Suprapubic skin (tissue), 4 donors: ENCODE results near the gene CLEC2L. TPM values are rescaled to one million over a fixed set of nuclear protein-coding genes. Genes with fewer than 3 reads are reported as not detected.

Source experiments
- DNase-seq, 2 donors: peaks; one replicate each; pipeline ENCODE4 v3.0.0-alpha.2; 2019; ENCODE audit warnings: low spot score in 2 of 2
- H3K27ac ChIP-seq: fragments of 200-600 bp; sonication (generic); one replicate; pipeline ENCODE4 v1.5.1; 2019
- H3K27me3 ChIP-seq: fragments of 200-600 bp; sonication (generic); one replicate; pipeline ENCODE4 v1.5.1; 2019
- H3K36me3 ChIP-seq: fragments of 200-600 bp; sonication (generic); one replicate; pipeline ENCODE4 v1.5.1; 2019
- H3K4me1 ChIP-seq: fragments of 200-600 bp; sonication (generic); one replicate; pipeline ENCODE4 v1.5.1; 2019
- H3K4me3 ChIP-seq: fragments of 200-600 bp; sonication (generic); one replicate; pipeline ENCODE4 v1.5.1; 2019; ENCODE audit warnings: mild to moderate bottlenecking
- H3K9me3 ChIP-seq: fragments of 200-600 bp; sonication (generic); one replicate; pipeline ENCODE4 v1.5.1; 2019
- CTCF ChIP-seq, 2 donors: fragments of 200-600 bp in 1 of 2; fragments of 450-650 bp in 1 of 2; sonication (generic) in 1 of 2; IDR thresholded peaks; one replicate each; pipeline ENCODE4 v1.5.1; 2016 to 2019; ENCODE audit warnings: antibody characterized with exemption in 2 of 2, mild to moderate bottlenecking in 1 of 2, moderate library complexity in 1 of 2
- EP300 ChIP-seq: sonication (generic); formaldehyde crosslinking; IDR thresholded peaks from one replicate; pipeline ENCODE4 v1.6.1; 2017; ENCODE audit warnings: antibody characterized with exemption
- POLR2A ChIP-seq, 2 donors: fragments of 450-650 bp; IDR thresholded peaks; one replicate each; pipeline ENCODE4 v1.6.1; 2017; ENCODE audit warnings: antibody characterized with exemption in 2 of 2, mild to moderate bottlenecking in 2 of 2, moderate library complexity in 2 of 2
- POLR2AphosphoS5 ChIP-seq, 3 donors: sonication (generic); formaldehyde crosslinking; IDR thresholded peaks; one replicate each; pipeline ENCODE4 v1.6.1; 2017; ENCODE audit warnings: antibody characterized with exemption in 3 of 3
- WGBS: methylation state at CpG from one replicate; pipeline ENCODE4 v1.1.5; 2018; 5-methylcytosine and 5-hydroxymethylcytosine counted together
- total RNA-seq, 4 donors: library from RNA; depleted of rRNA; stranded (reverse); fragments of >200 nt; gene quantifications; one replicate each; pipeline ENCODE4 v1.1.0, GENCODE V29; 2016

CLEC2L gene
- under 1 TPM in 1 of 4 donors, not detected in 3; 0.34 TPM for total RNA-seq

- Histone ChIP-seq H3K27me3 (peaks cover 55% of the 10 kb centered on the region), H3K4me1 (peaks cover 10% of the 10 kb centered on the region), H3K9me3 (no peaks in the 10 kb centered on the region), H3K4me3 (peak within 1 kb of the TSS; percentile 36), H3K36me3 (no peaks in the 10 kb centered on the region), H3K27ac (no peak within 1 kb of the TSS)
- TF ChIP-seq EP300 = no peak
- no peak for TF ChIP-seq CTCF (IDR thresholded peaks at IDR 0.05)
- no peak for TF ChIP-seq POLR2AphosphoS5 (IDR thresholded peaks at IDR 0.05)
- no peak for TF ChIP-seq POLR2A (IDR thresholded peaks at IDR 0.05)
- no peak for DNase-seq
- 13% methylated on average over 6 of the region's 75 CpGs for WGBS
Measured at GRCh38 chr7:139523199-139523941, at the start of gene CLEC2L. Gene CLEC2L, plus strand, starts transcription at chr7:139523685. Its CDS starts 243 bp downstream, at chr7:139523928.

GRCh38 chr7:139476139-139476538 lies 47.3 kb upstream of the CLEC2L start:
- no peak for DNase-seq
- no peak for TF ChIP-seq CTCF (IDR thresholded peaks at IDR 0.05)
- no peak for TF ChIP-seq EP300
- no peak for TF ChIP-seq POLR2A (IDR thresholded peaks at IDR 0.05)
- no peak for TF ChIP-seq POLR2AphosphoS5 (IDR thresholded peaks at IDR 0.05)
- no peaks in the 10 kb centered on the region for H3K9me3 ChIP-seq
- no peak overlapping the region for H3K27ac ChIP-seq
- H3K36me3 ChIP-seq = no peaks in the 10 kb centered on the region
- H3K27me3 ChIP-seq = peaks cover 3% of the 10 kb centered on the region
- WGBS = 58% methylated on average over 8 of the region's 8 CpGs
- H3K4me1 ChIP-seq = peaks cover 8% of the 10 kb centered on the region
- H3K4me3 ChIP-seq = no peak overlapping the region

- no peaks in the 10 kb centered on the region for H3K36me3 ChIP-seq
- peaks cover 7% of the 10 kb centered on the region for H3K27me3 ChIP-seq
- DNase-seq = no peak
- peaks cover 10% of the 10 kb centered on the region for H3K4me1 ChIP-seq
- H3K4me3 ChIP-seq = no peak overlapping the region
- no peak for TF ChIP-seq CTCF (IDR thresholded peaks at IDR 0.05)
- H3K9me3 ChIP-seq = no peaks in the 10 kb centered on the region
- 78% methylated on average over 6 of the region's 6 CpGs for WGBS
- no peak overlapping the region for H3K27ac ChIP-seq
Measured at GRCh38 chr7:139476891-139477290, 46.6 kb upstream of the CLEC2L start.

- no peak for DNase-seq
Measured at GRCh38 chr7:139479620-139480019, 43.9 kb upstream of the CLEC2L start.

More at GRCh38 chr7:139479620-139480019, 43.9 kb upstream of the CLEC2L start:
- H3K27me3 ChIP-seq = peaks cover 30% of the 10 kb centered on the region
- peaks cover 31% of the 10 kb centered on the region for H3K4me1 ChIP-seq
- no peaks in the 10 kb centered on the region for H3K9me3 ChIP-seq
- 48% methylated on average over 3 of the region's 4 CpGs for WGBS
- H3K36me3 ChIP-seq = no peaks in the 10 kb centered on the region
- TF ChIP-seq POLR2AphosphoS5 (IDR thresholded peaks at IDR 0.05) = no peak
- TF ChIP-seq POLR2A (IDR thresholded peaks at IDR 0.05) = no peak
- no peak for TF ChIP-seq CTCF (IDR thresholded peaks at IDR 0.05)
- no peak for TF ChIP-seq EP300
- no peak overlapping the region for H3K4me3 ChIP-seq
- no peak overlapping the region for H3K27ac ChIP-seq
